ENCODE data around the gene RCSD1.

Gene RCSD1

GRCh38 chr1:167634435-167634834, 4.4 kb downstream of the RCSD1 start:
- no peak for TF ChIP-seq CTCF (IDR thresholded peaks at IDR 0.05; ENCODE audit: extremely low read depth, missing control alignments)
- DNase-seq (ENCODE audit: low spot score) = no peak

DNA sequence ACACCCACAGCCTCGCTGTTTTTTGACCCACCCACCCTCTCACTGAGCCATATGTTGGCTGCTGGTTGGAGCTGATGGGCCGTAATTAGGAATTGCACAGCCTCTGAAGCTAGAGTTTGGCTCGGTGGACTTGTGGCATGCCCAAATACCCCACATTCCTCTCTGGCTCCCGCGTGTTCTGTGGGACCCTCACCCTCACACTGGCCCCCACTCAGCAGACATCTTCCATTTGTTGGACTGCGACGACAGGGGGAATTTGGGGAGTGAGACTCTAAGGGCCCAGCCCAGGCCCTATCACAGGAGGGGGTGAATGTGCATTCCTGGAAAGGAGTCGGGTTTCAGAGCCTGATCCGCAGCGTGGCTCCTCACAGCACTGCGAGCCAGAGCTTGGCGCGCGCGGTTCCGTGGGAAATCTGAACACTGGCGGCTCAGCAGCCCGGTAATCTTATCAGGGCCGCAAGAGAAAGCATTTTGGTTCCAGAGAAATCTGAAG, 5.2 kb downstream of the RCSD1 start:
- no peak for TF ChIP-seq CTCF (IDR thresholded peaks at IDR 0.05; ENCODE audit: extremely low read depth, missing control alignments)
- no peak for DNase-seq (ENCODE audit: low spot score)

DNA sequence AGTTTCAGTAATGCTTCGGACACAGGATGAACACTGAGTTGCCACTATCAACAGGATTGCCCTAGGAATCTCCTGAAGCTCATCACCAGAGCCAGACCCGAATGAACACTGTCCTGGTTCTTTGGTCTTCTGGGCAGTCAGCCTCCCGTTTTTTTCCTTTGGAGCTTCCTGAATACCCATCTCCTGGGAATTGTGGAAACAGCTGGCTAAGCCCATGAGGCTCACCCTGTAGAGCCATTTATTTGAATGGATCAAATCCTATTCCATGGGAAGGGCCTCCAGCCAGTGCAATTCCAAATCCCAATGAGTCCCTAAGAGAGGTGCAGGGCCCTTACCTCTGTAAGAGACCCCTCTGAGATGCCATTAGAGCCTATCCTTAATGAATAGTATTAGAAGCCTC, 5.9 kb downstream of the RCSD1 start:
- TF ChIP-seq CTCF (IDR thresholded peaks at IDR 0.05; ENCODE audit: extremely low read depth, missing control alignments) = no peak

GRCh38 chr1:167638064-167638463, 8.0 kb downstream of the RCSD1 start:
- DNase-seq (ENCODE audit: low spot score) = no peak
- no peak for TF ChIP-seq CTCF (IDR thresholded peaks at IDR 0.05; ENCODE audit: extremely low read depth, missing control alignments)

More for the DNA sequence above, 5.9 kb downstream of the RCSD1 start:
- no peak for DNase-seq (ENCODE audit: low spot score)

- no peak for TF ChIP-seq CTCF (IDR thresholded peaks at IDR 0.05; ENCODE audit: extremely low read depth, missing control alignments)
- no peak for DNase-seq (ENCODE audit: low spot score)
Measured at GRCh38 chr1:167640051-167640450, 10.0 kb downstream of the RCSD1 start.

DNA sequence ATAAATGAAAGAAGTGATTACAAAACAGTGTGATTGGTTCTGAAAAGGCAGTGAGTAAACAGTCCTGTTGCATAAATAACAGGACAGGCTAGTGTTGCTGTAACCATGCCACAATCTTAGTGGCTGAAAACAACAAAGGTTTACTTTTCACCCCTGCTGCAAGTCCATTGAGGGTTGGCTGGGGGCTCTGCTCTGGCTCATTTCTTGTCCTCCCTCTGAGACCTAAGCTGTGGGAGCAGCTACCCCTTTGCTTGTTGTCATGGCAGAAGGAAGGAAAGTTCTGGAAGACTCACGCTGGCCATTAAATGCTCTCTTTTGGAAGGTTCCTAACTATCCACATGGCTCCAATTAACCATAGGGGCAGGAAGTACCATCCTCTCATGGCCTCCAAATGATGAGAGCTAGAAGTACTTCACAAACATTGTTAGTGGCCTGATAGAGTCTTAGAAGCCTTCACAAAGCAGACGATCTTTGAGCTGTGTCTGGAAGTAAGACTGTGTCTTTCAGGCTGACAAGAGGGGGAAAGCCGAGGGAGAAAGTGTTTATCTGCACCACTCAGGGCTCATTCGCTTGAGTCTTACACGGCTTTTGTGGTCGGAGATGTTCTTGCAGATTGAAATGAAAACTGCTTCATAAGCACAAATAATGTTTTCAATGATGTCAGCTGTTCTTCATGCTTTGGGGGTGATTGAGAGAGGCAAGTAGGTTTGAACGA, 11.9 kb downstream of the RCSD1 start:
- TF ChIP-seq CTCF (IDR thresholded peaks at IDR 0.05; ENCODE audit: extremely low read depth, missing control alignments) = no peak
- no peak for DNase-seq (ENCODE audit: low spot score)

DNA sequence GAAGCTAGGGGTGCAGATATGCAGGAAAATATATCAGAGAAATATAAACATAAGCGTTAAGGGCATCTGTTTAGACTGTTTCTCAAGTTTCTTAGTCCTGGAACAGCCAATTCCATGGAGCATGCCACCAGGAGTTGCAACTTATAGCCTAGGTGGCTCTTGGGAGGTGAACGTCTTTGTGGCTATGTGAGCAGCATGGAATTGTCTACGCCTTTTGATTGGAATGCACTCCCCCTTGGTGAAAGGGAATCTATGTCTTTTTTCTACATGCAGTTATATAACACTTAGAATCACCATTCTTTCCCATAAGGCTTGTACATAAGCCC, 12.4 kb downstream of the RCSD1 start:
- TF ChIP-seq CTCF (IDR thresholded peaks at IDR 0.05; ENCODE audit: extremely low read depth, missing control alignments) = no peak
- DNase-seq (ENCODE audit: low spot score) = no peak

All from GM20000 (cell line).